B cell (primary cell): ENCODE results near the gene FBXO10. TPM values are rescaled to one million over a fixed set of nuclear protein-coding genes. Genes with fewer than 3 reads are reported as not detected.

Source experiments
- ATAC-seq: fragments of 200-7000 bp; cut with Tn5 transposase; one replicate; pipeline ENCODE4 v1.10.0; 2021; ENCODE audit warnings: low read depth, mild to moderate bottlenecking, moderate number of reproducible peaks, moderate library complexity
- CTCF ChIA-PET: fragments of 350-600 bp; sonication (Branson Sonifier 250); formaldehyde crosslinking; loops from one replicate; lab custom pipeline; 2021; ENCODE audit warnings: antibody characterized with exemption, inconsistent platforms; lab: Charles Lee
- POLR2A ChIA-PET: fragments of 350-600 bp; sonication (Branson Sonifier 250); formaldehyde crosslinking; loops from one replicate; lab custom pipeline; 2021; ENCODE audit warnings: antibody characterized with exemption; lab: Charles Lee
- DNase-seq: peaks from one replicate; pipeline ENCODE4 v3.0.0; 2013
- H2AFZ ChIP-seq: 2 replicates; pipeline ENCODE4 v1.6.1; 2012; ENCODE audit warnings: mild to moderate bottlenecking, low read depth, low read length; ENCODE audit not compliant: insufficient read depth, poor library complexity, severe bottlenecking
- H3K27ac ChIP-seq, 2 donors: 1 replicate in 1 of 2; 2 replicates in 1 of 2; pipeline ENCODE4 v1.5.1; 2012 to 2013; ENCODE audit warnings: low read length in 2 of 2, mild to moderate bottlenecking in 2 of 2, moderate library complexity in 1 of 2
- H3K27me3 ChIP-seq, 4 experiments: fragments of 200-600 bp in 1 of 4; sonication (generic) in 1 of 4; replicated peaks in 1 of 4; 1 replicate in 2 of 4; 2 replicates in 2 of 4; pipeline versions ENCODE4 v1.6.1 to v1.7.0; 2013 to 2016; ENCODE audit warnings: low read length in 3 of 4, mild to moderate bottlenecking in 2 of 4, mixed read lengths in 1 of 4, moderate library complexity in 1 of 4; ENCODE audit not compliant: insufficient read depth in 4 of 4, control insufficient read depth in 3 of 4; ENCODE audit errors: control extremely low read depth in 1 of 4
- H3K36me3 ChIP-seq, 2 experiments: replicated peaks in 1 of 2; 1 replicate in 1 of 2; 2 replicates in 1 of 2; pipeline versions ENCODE4 v1.6.1 to v1.7.1; 2013; ENCODE audit warnings: low read length in 1 of 2; ENCODE audit not compliant: insufficient read depth in 2 of 2, control insufficient read depth in 1 of 2; ENCODE audit errors: control extremely low read depth in 1 of 2, extremely low read depth in 1 of 2
- H3K4me1 ChIP-seq, 2 donors: fragments of 200-600 bp in 1 of 2; sonication (generic) in 1 of 2; 1 replicate in 1 of 2; 2 replicates in 1 of 2; pipeline versions ENCODE4 v1.5.1 to v1.6.1; 2013 to 2017; ENCODE audit warnings: low read length in 2 of 2; ENCODE audit not compliant: control insufficient read depth in 2 of 2, insufficient read depth in 2 of 2
- H3K4me2 ChIP-seq: replicated peaks from 2 replicates; pipeline ENCODE3; 2012; ENCODE audit warnings: mild to moderate bottlenecking, low read depth, low read length; ENCODE audit not compliant: poor library complexity, severe bottlenecking
- H3K4me3 ChIP-seq, 5 experiments: fragments of 200-600 bp in 1 of 5; sonication (generic) in 1 of 5; 1 replicate in 3 of 5; 2 replicates in 2 of 5; pipeline versions ENCODE4 v1.5.1 to v1.7.0; 2011 to 2016; ENCODE audit warnings: low read length in 4 of 5, mild to moderate bottlenecking in 4 of 5, low read depth in 2 of 5, control low read depth in 1 of 5, moderate library complexity in 1 of 5; ENCODE audit not compliant: insufficient read depth in 1 of 5; ENCODE audit errors: control extremely low read depth in 1 of 5, extremely low read depth in 1 of 5
- H3K79me2 ChIP-seq: fragments of 200-600 bp; sonication (generic); one replicate; pipeline ENCODE4 v1.6.0; 2016; ENCODE audit warnings: low read length; ENCODE audit not compliant: control insufficient read depth, insufficient read depth
- H3K9ac ChIP-seq: fragments of 200-600 bp; sonication (generic); 2 replicates; pipeline ENCODE4 v1.6.1; 2017; ENCODE audit warnings: mild to moderate bottlenecking, low read length, moderate library complexity
- H3K9me3 ChIP-seq, 3 donors: one replicate each; pipeline versions ENCODE4 v1.6.1 to v1.7.1; 2013; ENCODE audit warnings: low read length in 2 of 3; ENCODE audit not compliant: control insufficient read depth in 2 of 3, insufficient read depth in 1 of 3; ENCODE audit errors: control extremely low read depth in 1 of 3
- H4K20me1 ChIP-seq: 2 replicates; pipeline ENCODE4 v1.6.0; 2012; ENCODE audit warnings: mild to moderate bottlenecking, low read length; ENCODE audit not compliant: insufficient read depth, control insufficient read depth, poor library complexity, severe bottlenecking
- H3K27ac Mint-ChIP-seq: one replicate; pipeline ENCODE4 v1.8.0; 2021; ENCODE audit warnings: mixed read lengths
- H3K27me3 Mint-ChIP-seq: one replicate; pipeline ENCODE4 v1.8.0; 2021; ENCODE audit warnings: mixed read lengths
- H3K4me1 Mint-ChIP-seq: one replicate; pipeline ENCODE4 v1.8.0; 2021; ENCODE audit warnings: mixed read lengths
- H3K4me3 Mint-ChIP-seq: one replicate; pipeline ENCODE4 v1.8.0; 2021; ENCODE audit warnings: mixed read lengths
- H3K9me3 Mint-ChIP-seq: one replicate; pipeline ENCODE4 v1.8.0; 2022; ENCODE audit warnings: mixed read lengths; ENCODE audit not compliant: insufficient read depth
- EZH2 ChIP-seq: IDR thresholded peaks from 2 replicates; pipeline ENCODE4 v1.6.1; 2012; ENCODE audit warnings: borderline replicate concordance, low read depth, mild to moderate bottlenecking, moderate library complexity, low read length; ENCODE audit not compliant: insufficient read depth, poor library complexity, severe bottlenecking
- WGBS: methylation state at CpG from one replicate; pipeline ENCODE4 v1.1.5; 2013; ENCODE audit warnings: missing lambda C conversion rate; ENCODE audit not compliant: insufficient coverage; 5-methylcytosine and 5-hydroxymethylcytosine counted together
- intact Hi-C: fragments of 100-400 bp; cut with micrococcal nuclease; formaldehyde crosslinking; loops from one replicate; pipeline ENCODE4 v1.10.0; 2022
- polyA plus RNA-seq: library from polyadenylated mRNA; depleted of rRNA; stranded (reverse); fragments of >200 nt; gene quantifications from 2 replicates; pipeline ENCODE4 v1.2.3, GENCODE V29; 2012
- total RNA-seq, 2 donors: library from RNA; stranded (reverse); fragments of 120-200 nt in 1 of 2; gene quantifications; 1 replicate in 1 of 2; 2 replicates in 1 of 2; pipeline versions ENCODE4 v1.2.3 to v1.2.4, GENCODE V29; 2013 to 2022
- TF ChIP-seq, protein P1 (sequence below): fragments of 200-600 bp; IDR thresholded peaks from one replicate; pipeline ENCODE4 v1.8.0; 2022; ENCODE audit warnings: antibody characterized with exemption, mild to moderate bottlenecking

The FBXO10 gene
- total and polyA plus RNA-seq, 2 donors (not counting 1 experiment from before 2014, with no cell fraction given), result 18.6 to 67.3 TPM

DNA sequence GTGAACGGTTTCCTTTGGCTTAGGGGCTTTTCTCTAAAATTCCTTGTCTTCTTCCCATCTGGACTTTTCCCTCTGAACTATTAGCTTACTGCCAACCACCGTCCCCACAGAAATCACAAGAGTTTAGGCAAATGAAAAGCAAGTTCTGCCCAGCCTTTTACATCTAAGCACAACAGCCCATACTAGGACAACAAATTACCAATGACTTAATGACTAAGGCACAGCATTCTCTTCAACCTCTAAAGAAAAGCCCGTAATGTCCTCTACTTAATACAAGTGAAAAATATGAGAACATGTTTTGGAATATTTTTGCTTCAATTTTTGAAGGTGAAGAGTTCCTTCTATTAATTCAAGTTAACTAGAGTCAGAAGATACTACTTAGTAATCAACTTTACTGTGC lies 112.2 kb downstream of the FBXO10 start:
- Histone ChIP-seq H4K20me1 (peaks cover 18% of the 10 kb centered on the region), H3K27ac (peak overlapping the region in 1 of 2 donors; percentile 98), H3K4me1 (peaks cover 23 to 27% of the 10 kb centered on the region in 2 donors), H3K9me3 (no peaks in the 10 kb centered on the region), H3K79me2 (peaks cover 60% of the 10 kb centered on the region), H2AFZ (no peak overlapping the region), H3K4me3 (peak overlapping the region; percentile 75 to 99 (median 95)), H3K9ac (peak overlapping the region; percentile 100), H3K4me2 (peak overlapping the region; percentile 84), H3K36me3 (peaks cover 0 to 2% of the 10 kb centered on the region in 2 experiments), H3K27me3 (no peaks in the 10 kb centered on the region)
- no peaks in the 10 kb centered on the region for H3K9me3 Mint-ChIP-seq
- peak overlapping the region; percentile 98 for H3K27ac Mint-ChIP-seq
- intact Hi-C loops, result loop anchor here (2.0 to 10.0 kb wide), 2 partner anchors 89 to 1729 kb away; partner anchors contain the start of genes CREB3 and TLN1
- POLR2A ChIA-PET, result no interaction called here
- DNase-seq (no peak), ATAC-seq (no peak)
- CTCF ChIA-PET, result interaction anchor here (1.6 kb wide), 1 partner anchor 149 kb away, joined by 3 read pairs; no protein-coding TSS in a partner anchor
- WGBS, result 55% methylated on average over 1 of the region's 3 CpGs
- TF ChIP-seq EZH2, result no peak
- TF ChIP-seq, protein P1, sequence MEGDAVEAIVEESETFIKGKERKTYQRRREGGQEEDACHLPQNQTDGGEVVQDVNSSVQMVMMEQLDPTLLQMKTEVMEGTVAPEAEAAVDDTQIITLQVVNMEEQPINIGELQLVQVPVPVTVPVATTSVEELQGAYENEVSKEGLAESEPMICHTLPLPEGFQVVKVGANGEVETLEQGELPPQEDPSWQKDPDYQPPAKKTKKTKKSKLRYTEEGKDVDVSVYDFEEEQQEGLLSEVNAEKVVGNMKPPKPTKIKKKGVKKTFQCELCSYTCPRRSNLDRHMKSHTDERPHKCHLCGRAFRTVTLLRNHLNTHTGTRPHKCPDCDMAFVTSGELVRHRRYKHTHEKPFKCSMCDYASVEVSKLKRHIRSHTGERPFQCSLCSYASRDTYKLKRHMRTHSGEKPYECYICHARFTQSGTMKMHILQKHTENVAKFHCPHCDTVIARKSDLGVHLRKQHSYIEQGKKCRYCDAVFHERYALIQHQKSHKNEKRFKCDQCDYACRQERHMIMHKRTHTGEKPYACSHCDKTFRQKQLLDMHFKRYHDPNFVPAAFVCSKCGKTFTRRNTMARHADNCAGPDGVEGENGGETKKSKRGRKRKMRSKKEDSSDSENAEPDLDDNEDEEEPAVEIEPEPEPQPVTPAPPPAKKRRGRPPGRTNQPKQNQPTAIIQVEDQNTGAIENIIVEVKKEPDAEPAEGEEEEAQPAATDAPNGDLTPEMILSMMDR, result no peak
- peaks cover 33% of the 10 kb centered on the region for H3K4me1 Mint-ChIP-seq
- H3K27me3 Mint-ChIP-seq, result no peaks in the 10 kb centered on the region
- H3K4me3 Mint-ChIP-seq, result peak overlapping the region; percentile 95

Other genes with a start within 250 kb of the FBXO10 start
- 121 and 122 TPM in 2 replicates for gene GRHPR, start 153.7 kb downstream of the FBXO10 start, total RNA-seq
- gene GRHPR, start 153.7 kb downstream of the FBXO10 start, polyA plus RNA-seq, result 68.6 and 138 TPM in 2 replicates
- 25.1 and 27.6 TPM in 2 replicates for gene ZBTB5, start 110.9 kb downstream of the FBXO10 start, total RNA-seq
- 12.8 and 32.3 TPM in 2 replicates for gene ZBTB5, start 110.9 kb downstream of the FBXO10 start, polyA plus RNA-seq
- 30.3 and 31.0 TPM in 2 replicates for gene POLR1E, start 90.4 kb downstream of the FBXO10 start, total RNA-seq
- gene POLR1E, start 90.4 kb downstream of the FBXO10 start, polyA plus RNA-seq, result 9.2 and 11.6 TPM in 2 replicates
- gene TOMM5, start 16.2 kb upstream of the FBXO10 start, total RNA-seq, result 39.7 and 44.4 TPM in 2 replicates
- gene TOMM5, start 16.2 kb upstream of the FBXO10 start, polyA plus RNA-seq, result 30.6 and 33.9 TPM in 2 replicates
- gene FRMPD1, start 74.6 kb upstream of the FBXO10 start, total RNA-seq, result 0.05 TPM in 1 of 2 replicates, not detected in the other
- gene FRMPD1, start 74.6 kb upstream of the FBXO10 start, polyA plus RNA-seq, result not detected in 2 replicates
- 27.8 and 28.4 TPM in 2 replicates for gene TRMT10B, start 177.4 kb upstream of the FBXO10 start, total RNA-seq
- 15.7 and 18.1 TPM in 2 replicates for gene TRMT10B, start 177.4 kb upstream of the FBXO10 start, polyA plus RNA-seq
- gene EXOSC3, start 208.7 kb upstream of the FBXO10 start, total RNA-seq, result 55.3 and 64.9 TPM in 2 replicates
- gene EXOSC3, start 208.7 kb upstream of the FBXO10 start, polyA plus RNA-seq, result 11.7 and 13.6 TPM in 2 replicates
- gene DCAF10, start 224.4 kb upstream of the FBXO10 start, total RNA-seq, result 22.1 and 22.5 TPM in 2 replicates
- gene DCAF10, start 224.4 kb upstream of the FBXO10 start, polyA plus RNA-seq, result 8.3 and 9.5 TPM in 2 replicates